ENCODE data around the gene PSMD9. TPM values are rescaled to one million over a fixed set of nuclear protein-coding genes. Genes with fewer than 3 reads are reported as not detected.

The PSMD9 gene
- polyA plus RNA-seq, 1 donor from 2014 or later = 79.3 TPM

DNA sequence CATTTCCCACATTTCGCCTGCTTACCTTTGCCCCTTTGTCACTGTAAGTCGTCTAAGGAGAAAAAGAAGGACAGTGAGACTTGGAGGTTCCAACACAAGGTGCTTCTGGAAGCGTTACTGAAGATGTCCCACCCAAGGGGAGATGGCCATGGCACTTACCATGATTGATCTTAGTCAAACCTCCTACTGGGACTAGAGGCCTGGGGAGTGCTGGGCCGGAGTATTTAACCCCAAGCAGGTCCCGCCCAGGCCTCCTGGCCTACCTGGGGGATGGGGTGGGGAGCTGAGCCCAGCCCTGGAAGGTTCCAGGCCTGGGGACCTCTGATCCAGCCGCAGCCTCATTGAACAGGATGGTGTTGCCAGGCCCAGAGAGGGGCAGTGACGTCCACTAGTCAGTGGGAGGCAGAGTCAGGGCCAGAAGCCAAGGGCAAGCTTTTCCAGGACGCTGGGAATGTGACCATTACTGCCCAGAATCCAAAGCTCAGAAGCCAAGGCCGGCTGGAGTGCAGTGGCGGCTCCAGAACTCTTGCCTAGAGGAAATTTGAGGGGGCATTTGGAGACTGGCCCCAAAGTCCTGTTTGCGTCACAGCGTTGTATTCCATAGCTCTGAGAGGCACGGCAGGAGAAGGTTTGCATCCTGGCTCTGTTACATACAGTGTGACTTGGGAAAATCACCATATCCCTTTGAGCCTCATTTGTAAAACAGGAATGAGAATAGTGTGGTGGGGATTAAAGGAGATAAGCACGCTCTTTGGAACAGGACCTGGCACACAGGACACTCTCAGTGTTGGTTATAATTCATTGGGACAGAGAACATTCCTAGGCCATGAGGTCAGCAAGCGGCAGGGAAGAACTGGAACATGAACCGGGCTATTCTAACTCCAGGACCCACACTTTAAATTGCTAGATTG lies 29.7 kb upstream of the PSMD9 start, which contains the start of gene HPD:
Gene HPD (minus strand): TSS at position 198 of the 911 bp plus-strand sequence. CDS start 36 bp downstream, at position 162.
- no peak within 1 kb of the TSS for H3K4me3 ChIP-seq (ENCODE audit: low read length)
- H3K27me3 ChIP-seq (ENCODE audit: insufficient read depth, low read depth, low read length) = no peaks in the 10 kb centered on the region
- no peaks in the 10 kb centered on the region for H3F3A ChIP-seq (ENCODE audit: insufficient read depth, low read length, poor library complexity, severe bottlenecking)
- H2AFZ ChIP-seq (ENCODE audit: low read depth, low read length) = no peak within 1 kb of the TSS
- H3K9me3 ChIP-seq (ENCODE audit: low read length) = no peaks in the 10 kb centered on the region
- H4K20me1 ChIP-seq (ENCODE audit: insufficient read depth) = no peaks in the 10 kb centered on the region
- no peak within 1 kb of the TSS for H3K4me2 ChIP-seq (ENCODE audit: low read length)
- TF ChIP-seq EP300 (conservative IDR thresholded peaks at IDR 0.05; ENCODE audit: poor library complexity, severe bottlenecking) (no peak), SMC3 (conservative IDR thresholded peaks at IDR 0.05; ENCODE audit: poor library complexity) (no peak), TAF1 (IDR thresholded peaks at IDR 0.05; ENCODE audit: low read depth) (no peak), MXI1 (conservative IDR thresholded peaks at IDR 0.05; ENCODE audit: poor library complexity, severe bottlenecking) (no peak), POLR2AphosphoS5 (IDR thresholded peaks at IDR 0.05) (no peak), REST (IDR thresholded peaks at IDR 0.05; ENCODE audit: borderline replicate concordance) (no peak), RAD21 (conservative IDR thresholded peaks at IDR 0.05) (no peak), EZH2 (IDR thresholded peaks at IDR 0.05; ENCODE audit: borderline replicate concordance, insufficient read depth, low read length, poor library complexity, severe bottlenecking) (no peak)
- TF ChIP-seq, protein P1, sequence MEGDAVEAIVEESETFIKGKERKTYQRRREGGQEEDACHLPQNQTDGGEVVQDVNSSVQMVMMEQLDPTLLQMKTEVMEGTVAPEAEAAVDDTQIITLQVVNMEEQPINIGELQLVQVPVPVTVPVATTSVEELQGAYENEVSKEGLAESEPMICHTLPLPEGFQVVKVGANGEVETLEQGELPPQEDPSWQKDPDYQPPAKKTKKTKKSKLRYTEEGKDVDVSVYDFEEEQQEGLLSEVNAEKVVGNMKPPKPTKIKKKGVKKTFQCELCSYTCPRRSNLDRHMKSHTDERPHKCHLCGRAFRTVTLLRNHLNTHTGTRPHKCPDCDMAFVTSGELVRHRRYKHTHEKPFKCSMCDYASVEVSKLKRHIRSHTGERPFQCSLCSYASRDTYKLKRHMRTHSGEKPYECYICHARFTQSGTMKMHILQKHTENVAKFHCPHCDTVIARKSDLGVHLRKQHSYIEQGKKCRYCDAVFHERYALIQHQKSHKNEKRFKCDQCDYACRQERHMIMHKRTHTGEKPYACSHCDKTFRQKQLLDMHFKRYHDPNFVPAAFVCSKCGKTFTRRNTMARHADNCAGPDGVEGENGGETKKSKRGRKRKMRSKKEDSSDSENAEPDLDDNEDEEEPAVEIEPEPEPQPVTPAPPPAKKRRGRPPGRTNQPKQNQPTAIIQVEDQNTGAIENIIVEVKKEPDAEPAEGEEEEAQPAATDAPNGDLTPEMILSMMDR (IDR thresholded peaks at IDR 0.05; ENCODE audit: poor library complexity, severe bottlenecking) = no peak
- no peaks in the 10 kb centered on the region for H3K36me3 ChIP-seq (ENCODE audit: insufficient read depth, low read length)
- no peaks in the 10 kb centered on the region for H3K9me2 ChIP-seq (ENCODE audit: insufficient read depth, low read length)
- no peak within 1 kb of the TSS for H3K9ac ChIP-seq (ENCODE audit: low read length)
- no peaks in the 10 kb centered on the region for H3K79me2 ChIP-seq (replicated peaks; ENCODE audit: insufficient read depth, low read length)
- H3K27ac ChIP-seq (ENCODE audit: low read length) = no peak within 1 kb of the TSS

GRCh38 chr12:121860257-121860656 lies 28.3 kb upstream of the PSMD9 start:
- no peaks in the 10 kb centered on the region for H3K9me3 ChIP-seq (ENCODE audit: low read length)
- no peaks in the 10 kb centered on the region for H3K79me2 ChIP-seq (replicated peaks; ENCODE audit: insufficient read depth, low read length)

More at GRCh38 chr12:121860257-121860656, 28.3 kb upstream of the PSMD9 start:
- H3K9me2 ChIP-seq (ENCODE audit: insufficient read depth, low read length) = no peaks in the 10 kb centered on the region
- TF ChIP-seq RAD21 (conservative IDR thresholded peaks at IDR 0.05) = no peak
- TF ChIP-seq MXI1 (conservative IDR thresholded peaks at IDR 0.05; ENCODE audit: poor library complexity, severe bottlenecking) = no peak
- no peak for TF ChIP-seq REST (IDR thresholded peaks at IDR 0.05; ENCODE audit: borderline replicate concordance)
- TF ChIP-seq EZH2 (IDR thresholded peaks at IDR 0.05; ENCODE audit: borderline replicate concordance, insufficient read depth, low read length, poor library complexity, severe bottlenecking) = no peak
- TF ChIP-seq POLR2AphosphoS5 (IDR thresholded peaks at IDR 0.05) = no peak
- TF ChIP-seq TAF1 (IDR thresholded peaks at IDR 0.05; ENCODE audit: low read depth) = no peak
- TF ChIP-seq SMC3 (conservative IDR thresholded peaks at IDR 0.05; ENCODE audit: poor library complexity) = no peak
- TF ChIP-seq, protein P1 (IDR thresholded peaks at IDR 0.05; ENCODE audit: poor library complexity, severe bottlenecking) = no peak
- TF ChIP-seq EP300 (conservative IDR thresholded peaks at IDR 0.05; ENCODE audit: poor library complexity, severe bottlenecking) = no peak
- no peaks in the 10 kb centered on the region for H3K27me3 ChIP-seq (ENCODE audit: insufficient read depth, low read depth, low read length)
- H3K36me3 ChIP-seq (ENCODE audit: insufficient read depth, low read length) = no peaks in the 10 kb centered on the region
- H2AFZ ChIP-seq (ENCODE audit: low read depth, low read length) = no peak overlapping the region
- H3K9ac ChIP-seq (ENCODE audit: low read length) = no peak overlapping the region
- H3K4me2 ChIP-seq (ENCODE audit: low read length) = no peak overlapping the region
- H4K20me1 ChIP-seq (ENCODE audit: insufficient read depth) = no peaks in the 10 kb centered on the region
- H3K4me3 ChIP-seq (ENCODE audit: low read length) = no peak overlapping the region
- H3F3A ChIP-seq (ENCODE audit: insufficient read depth, low read length, poor library complexity, severe bottlenecking) = no peaks in the 10 kb centered on the region
- no peak overlapping the region for H3K27ac ChIP-seq (ENCODE audit: low read length)
